ENCODE results near the gene PRMT7. TPM values are rescaled to one million over a fixed set of nuclear protein-coding genes. Genes with fewer than 3 reads are reported as not detected.
A peak's percentile ranks its signal among the peaks of the same experiment; 100 is the strongest.

PRMT7 gene
- total and polyA plus RNA-seq, 4 donors = 11.0 to 99.2 (median 31.6) TPM

DNA sequence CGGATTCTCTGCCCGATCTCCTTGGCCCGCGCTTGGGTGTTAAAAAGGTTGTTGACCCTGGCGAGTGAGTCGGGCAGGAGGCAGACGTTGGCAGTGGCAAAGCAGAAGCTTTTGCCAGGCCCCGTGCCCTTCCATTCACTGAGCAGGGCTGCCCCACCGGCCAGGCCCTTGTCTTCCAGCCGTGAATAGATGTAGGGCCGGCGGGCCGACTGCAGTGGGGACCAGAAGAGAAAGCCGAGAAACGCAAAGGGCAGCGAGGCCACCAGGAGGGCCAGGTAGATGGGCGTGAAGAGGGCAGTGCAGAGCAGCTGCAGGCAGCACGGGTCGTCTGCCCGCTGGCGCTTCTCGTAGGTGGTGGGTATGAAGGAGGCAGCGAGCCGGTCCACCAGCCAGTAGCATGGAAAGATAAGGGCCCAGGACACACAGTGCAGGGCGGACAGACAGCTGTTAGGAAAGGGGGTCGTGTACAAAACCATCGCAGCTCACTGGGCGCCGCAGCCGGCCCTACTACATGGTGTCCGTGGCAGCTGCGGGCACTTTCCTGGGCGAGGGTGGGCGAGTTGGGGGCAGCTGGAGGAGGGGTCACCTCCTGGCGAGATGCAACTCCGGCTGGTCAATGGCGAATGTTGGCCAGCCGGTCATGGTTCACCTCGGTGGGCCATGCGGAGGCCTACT is 61.0 kb downstream of the PRMT7 start:
- DNase-seq (peak; percentile 34 to 72), ATAC-seq (ENCODE audit: low FRiP score) (no peak)
- 91 to 92% methylated on average over 40 of the region's 40 CpGs for WGBS, 2 donors
- Histone ChIP-seq H3K36me3 (ENCODE audit: control insufficient read depth in 1 of 2, insufficient read depth in 2 of 2, low read length in 1 of 2) (no peaks in the 10 kb centered on the region), H3K4me1 (ENCODE audit: control insufficient read depth in 1 of 2, insufficient read depth in 2 of 2, low read length in 2 of 2) (no peaks in the 10 kb centered on the region), H3K4me3 (ENCODE audit: low read length in 2 of 2) (no peak overlapping the region), H3K27me3 (ENCODE audit: control insufficient read depth in 1 of 2, insufficient read depth in 2 of 2, low read length in 1 of 2) (no peaks in the 10 kb centered on the region), H3K9me3 (ENCODE audit: control insufficient read depth, low read length) (no peaks in the 10 kb centered on the region), H3K27ac (ENCODE audit: low read depth in 1 of 2, low read length in 2 of 2) (no peak overlapping the region)
- intact Hi-C loops (cut with DNase I) = no loop called here

DNA sequence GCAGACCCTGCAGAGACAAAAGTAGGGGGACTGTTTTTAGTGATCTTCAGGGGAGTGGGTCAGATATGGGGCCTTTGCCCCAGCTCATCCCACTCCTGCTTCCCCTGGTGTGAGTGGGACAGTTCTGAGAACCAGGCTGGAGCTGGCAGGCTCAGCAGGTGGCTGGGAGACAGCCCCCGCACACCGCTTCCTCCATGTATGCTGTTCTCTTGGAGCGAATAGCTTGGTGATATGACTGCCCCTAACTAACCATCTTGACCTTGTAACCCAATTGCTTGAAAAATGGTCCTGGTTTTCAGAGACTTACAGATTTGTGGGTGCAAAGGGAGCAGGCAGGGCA is 61.5 kb downstream of the PRMT7 start:
- H3K27me3 ChIP-seq (ENCODE audit: control insufficient read depth in 1 of 2, insufficient read depth in 2 of 2, low read length in 1 of 2) = no peaks in the 10 kb centered on the region
- H3K4me3 ChIP-seq (ENCODE audit: low read length in 2 of 2) = no peak overlapping the region
- no peak overlapping the region for H3K27ac ChIP-seq (ENCODE audit: low read depth in 1 of 2, low read length in 2 of 2)
- intact Hi-C loops (cut with DNase I) = no loop called here
- WGBS, 2 donors = 94 to 98% methylated on average over 3 of the region's 3 CpGs
- no peaks in the 10 kb centered on the region for H3K4me1 ChIP-seq (ENCODE audit: control insufficient read depth in 1 of 2, insufficient read depth in 2 of 2, low read length in 2 of 2)
- no peaks in the 10 kb centered on the region for H3K9me3 ChIP-seq (ENCODE audit: control insufficient read depth, low read length)
- ATAC-seq (ENCODE audit: low FRiP score) (no peak), DNase-seq (peak in 1 of 2 donors; percentile 33)
- no peaks in the 10 kb centered on the region for H3K36me3 ChIP-seq (ENCODE audit: control insufficient read depth in 1 of 2, insufficient read depth in 2 of 2, low read length in 1 of 2)

DNA sequence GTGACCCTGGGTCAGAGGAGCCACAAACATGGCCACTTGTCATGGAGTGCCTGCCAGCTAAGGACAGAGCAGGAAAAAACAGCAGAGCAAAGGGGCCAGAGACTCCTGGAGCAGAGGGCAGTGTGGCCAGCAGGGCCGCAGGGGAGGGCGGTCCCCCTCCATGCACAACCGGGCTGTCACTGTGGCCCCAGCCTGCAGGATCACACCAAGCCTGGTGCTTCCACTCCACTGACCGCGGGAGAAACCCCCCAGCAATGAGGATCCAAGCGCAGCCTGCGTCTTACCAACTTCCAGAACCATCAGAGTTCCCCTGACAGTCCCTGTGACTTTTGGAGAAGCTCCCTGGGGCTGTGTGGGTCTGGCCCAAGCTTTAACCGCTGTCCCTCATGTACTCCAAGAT is 62.0 kb downstream of the PRMT7 start:
- ATAC-seq (ENCODE audit: low FRiP score) (no peak), DNase-seq (peak in 1 of 2 donors; percentile 23)
- Histone ChIP-seq H3K9me3 (ENCODE audit: control insufficient read depth, low read length) (no peaks in the 10 kb centered on the region), H3K4me1 (ENCODE audit: control insufficient read depth in 1 of 2, insufficient read depth in 2 of 2, low read length in 2 of 2) (no peaks in the 10 kb centered on the region), H3K36me3 (ENCODE audit: control insufficient read depth in 1 of 2, insufficient read depth in 2 of 2, low read length in 1 of 2) (no peaks in the 10 kb centered on the region), H3K27ac (ENCODE audit: low read depth in 1 of 2, low read length in 2 of 2) (no peak overlapping the region), H3K4me3 (ENCODE audit: low read length in 2 of 2) (no peak overlapping the region), H3K27me3 (ENCODE audit: control insufficient read depth in 1 of 2, insufficient read depth in 2 of 2, low read length in 1 of 2) (no peaks in the 10 kb centered on the region)
- intact Hi-C loops (cut with DNase I) = no loop called here
- 89 to 92% methylated on average over 8 of the region's 8 CpGs for WGBS, 2 donors

DNA sequence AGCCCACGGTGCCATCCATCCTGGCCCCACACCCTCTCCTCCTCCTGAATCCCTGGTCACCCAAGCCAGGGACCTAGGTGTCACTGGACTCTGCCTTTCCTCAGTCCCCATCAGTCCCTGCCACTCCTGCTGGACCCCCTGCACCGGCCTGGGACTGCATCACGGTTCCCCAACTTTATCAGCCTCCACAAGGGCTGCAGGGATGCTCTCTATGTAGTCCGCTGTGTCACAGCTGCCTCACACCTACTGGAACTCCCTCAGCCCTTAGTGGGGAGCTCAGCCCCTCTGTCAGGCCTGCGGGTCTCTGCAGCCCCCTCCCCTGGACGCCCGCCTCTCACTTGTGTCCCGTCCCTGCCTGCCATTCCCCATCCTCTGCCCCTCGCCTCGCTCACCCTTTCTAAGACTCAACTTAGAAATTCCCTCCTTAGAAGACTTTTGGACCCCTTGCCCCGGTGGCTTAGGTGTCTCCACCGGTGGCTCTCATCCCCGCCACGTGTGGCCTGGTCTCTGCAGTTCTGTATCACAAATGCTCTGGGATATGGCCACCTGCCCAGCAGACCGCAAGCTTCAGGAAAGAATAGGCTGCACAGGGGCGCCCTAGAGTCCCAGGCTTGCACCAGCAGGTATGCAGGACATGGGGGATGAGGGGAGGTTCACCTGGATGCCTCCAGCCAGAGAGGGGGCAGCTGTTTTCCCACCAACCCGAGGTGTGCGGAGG is 62.9 kb downstream of the PRMT7 start:
- no peak overlapping the region for H3K27ac ChIP-seq (ENCODE audit: low read depth in 1 of 2, low read length in 2 of 2)
- H3K4me1 ChIP-seq (ENCODE audit: control insufficient read depth in 1 of 2, insufficient read depth in 2 of 2, low read length in 2 of 2) = no peaks in the 10 kb centered on the region
- ATAC-seq (ENCODE audit: low FRiP score) (no peak), DNase-seq (peak in 1 of 2 donors; percentile 18)
- no peaks in the 10 kb centered on the region for H3K27me3 ChIP-seq (ENCODE audit: control insufficient read depth in 1 of 2, insufficient read depth in 2 of 2, low read length in 1 of 2)
- no peak overlapping the region for H3K4me3 ChIP-seq (ENCODE audit: low read length in 2 of 2)
- intact Hi-C loops (cut with DNase I) = no loop called here
- no peaks in the 10 kb centered on the region for H3K36me3 ChIP-seq (ENCODE audit: control insufficient read depth in 1 of 2, insufficient read depth in 2 of 2, low read length in 1 of 2)
- WGBS, 2 donors = 81 to 86% methylated on average over 18 of the region's 18 CpGs
- no peaks in the 10 kb centered on the region for H3K9me3 ChIP-seq (ENCODE audit: control insufficient read depth, low read length)

DNA sequence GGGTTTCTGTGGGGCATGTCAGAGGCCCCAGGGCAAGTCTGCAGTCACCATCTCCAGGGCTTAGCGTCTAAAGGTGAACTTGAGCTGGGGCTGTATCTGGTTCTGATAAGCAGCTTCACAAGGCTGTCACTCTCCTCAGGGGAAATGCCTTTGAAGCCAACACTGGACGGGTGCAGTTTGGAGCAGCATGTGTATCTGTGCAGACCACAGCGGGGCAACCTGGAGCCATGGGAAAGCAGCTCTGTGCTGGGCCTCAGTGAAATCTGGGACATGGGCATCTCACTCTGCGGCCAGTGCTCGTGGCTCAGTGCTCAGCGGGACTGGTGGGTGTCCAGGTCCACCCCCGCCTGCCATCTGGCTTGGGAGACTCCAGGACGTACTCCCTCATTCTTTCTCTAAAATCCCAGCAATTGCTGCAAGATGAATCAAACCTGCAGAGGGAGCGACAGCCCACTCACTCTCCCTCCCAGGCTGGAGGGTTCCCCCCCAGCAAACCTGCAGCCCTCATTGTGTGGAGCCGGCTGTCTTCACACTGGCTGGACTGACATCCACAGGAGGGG is 63.5 kb downstream of the PRMT7 start:
- Histone ChIP-seq H3K4me3 (ENCODE audit: low read length in 2 of 2) (no peak overlapping the region), H3K36me3 (ENCODE audit: control insufficient read depth in 1 of 2, insufficient read depth in 2 of 2, low read length in 1 of 2) (no peaks in the 10 kb centered on the region), H3K27me3 (ENCODE audit: control insufficient read depth in 1 of 2, insufficient read depth in 2 of 2, low read length in 1 of 2) (no peaks in the 10 kb centered on the region), H3K9me3 (ENCODE audit: control insufficient read depth, low read length) (no peaks in the 10 kb centered on the region), H3K27ac (ENCODE audit: low read depth in 1 of 2, low read length in 2 of 2) (no peak overlapping the region), H3K4me1 (ENCODE audit: control insufficient read depth in 1 of 2, insufficient read depth in 2 of 2, low read length in 2 of 2) (no peaks in the 10 kb centered on the region)
- DNase-seq (peak in 1 of 2 donors; percentile 29), ATAC-seq (ENCODE audit: low FRiP score) (no peak)
- WGBS, 2 donors = 79 to 81% methylated on average over 10 of the region's 10 CpGs
- intact Hi-C loops (cut with DNase I) = no loop called here

DNA sequence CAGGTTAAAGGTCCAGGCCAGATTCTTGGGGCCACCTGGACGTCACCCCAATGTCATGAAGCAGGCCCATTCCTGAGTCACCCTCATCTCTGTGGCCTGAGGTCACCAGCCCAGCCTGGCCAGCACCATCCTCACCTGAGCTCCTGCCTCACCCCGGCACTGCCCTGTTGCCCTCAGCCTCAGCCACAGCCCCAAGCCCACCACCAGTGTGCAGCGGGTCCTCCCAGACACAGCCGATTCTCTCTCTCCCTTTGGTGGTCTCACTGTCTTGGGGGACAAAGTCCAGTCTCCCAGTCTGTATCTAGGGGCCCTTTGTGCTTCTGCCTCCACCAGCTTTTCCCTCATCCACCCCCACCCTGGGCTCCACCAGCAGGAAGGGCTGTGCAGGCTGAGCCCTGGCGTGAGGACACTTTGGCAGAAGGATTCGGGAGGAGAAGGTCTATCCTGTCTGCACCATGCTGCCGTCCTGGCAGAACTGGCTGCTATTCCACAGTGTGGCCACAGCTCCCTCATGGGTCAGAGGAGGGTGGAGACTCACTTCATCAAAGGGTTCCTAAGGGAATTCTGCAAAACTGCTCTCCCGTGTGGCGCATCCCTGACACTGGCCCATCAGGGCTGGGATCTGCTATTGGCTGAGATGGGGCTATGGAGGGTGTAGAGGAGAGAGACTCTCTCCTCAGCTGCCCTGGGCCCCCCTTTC is 64.3 kb downstream of the PRMT7 start:
- DNase-seq (peak in 1 of 2 donors; percentile 7), ATAC-seq (ENCODE audit: low FRiP score) (no peak)
- Histone ChIP-seq H3K27me3 (ENCODE audit: control insufficient read depth in 1 of 2, insufficient read depth in 2 of 2, low read length in 1 of 2) (no peaks in the 10 kb centered on the region), H3K4me1 (ENCODE audit: control insufficient read depth in 1 of 2, insufficient read depth in 2 of 2, low read length in 2 of 2) (no peaks in the 10 kb centered on the region), H3K36me3 (ENCODE audit: control insufficient read depth in 1 of 2, insufficient read depth in 2 of 2, low read length in 1 of 2) (no peaks in the 10 kb centered on the region), H3K27ac (ENCODE audit: low read depth in 1 of 2, low read length in 2 of 2) (no peak overlapping the region), H3K9me3 (ENCODE audit: control insufficient read depth, low read length) (no peaks in the 10 kb centered on the region), H3K4me3 (ENCODE audit: low read length in 2 of 2) (no peak overlapping the region)
- 76 to 77% methylated on average over 9 of the region's 9 CpGs for WGBS, 2 donors
- intact Hi-C loops (cut with DNase I) = no loop called here

DNA sequence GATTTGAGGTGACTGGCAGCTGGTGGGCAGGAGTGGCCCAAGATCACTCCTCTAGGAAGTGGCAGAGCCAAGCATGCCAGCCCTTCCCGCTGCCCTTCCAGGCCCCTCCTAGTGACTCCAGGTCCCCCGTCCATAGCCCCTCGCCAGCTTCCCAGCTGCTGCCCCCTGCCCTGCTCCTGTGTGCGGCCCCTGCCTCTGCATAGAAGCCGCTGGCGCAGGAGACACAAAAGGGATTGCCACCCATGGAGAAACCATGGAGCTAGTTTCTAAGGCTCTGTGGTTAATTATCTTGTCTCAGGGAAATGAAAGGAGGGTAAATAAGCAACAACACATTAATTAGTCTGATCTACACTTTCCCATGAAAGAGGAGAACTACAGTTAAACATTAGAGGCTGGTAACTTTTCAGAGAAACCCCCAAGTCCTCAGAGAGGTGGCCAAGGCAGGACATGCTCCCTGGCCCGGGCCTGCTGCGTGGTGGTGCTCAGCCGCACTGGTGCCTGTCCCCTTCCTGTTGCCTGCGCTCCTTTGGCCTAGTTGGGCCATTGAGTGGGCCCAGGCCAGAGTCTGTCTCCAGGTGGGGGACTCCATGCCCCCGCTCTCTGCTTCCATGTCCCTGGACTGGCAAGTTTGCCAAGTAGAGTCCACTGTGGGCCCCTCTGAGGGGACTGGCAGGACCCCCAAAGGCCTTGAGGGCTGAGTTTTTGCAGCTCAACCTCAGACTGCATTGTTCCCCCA is 65.2 kb downstream of the PRMT7 start:
- 96 to 99% methylated on average over 11 of the region's 11 CpGs for WGBS, 2 donors
- H3K27ac ChIP-seq (ENCODE audit: low read depth in 1 of 2, low read length in 2 of 2) = no peak overlapping the region
- no peaks in the 10 kb centered on the region for H3K4me1 ChIP-seq (ENCODE audit: control insufficient read depth in 1 of 2, insufficient read depth in 2 of 2, low read length in 2 of 2)
- H3K4me3 ChIP-seq (ENCODE audit: low read length in 2 of 2) = no peak overlapping the region
- no peaks in the 10 kb centered on the region for H3K36me3 ChIP-seq (ENCODE audit: control insufficient read depth in 1 of 2, insufficient read depth in 2 of 2, low read length in 1 of 2)
- DNase-seq (peak in 1 of 2 donors; percentile 13), ATAC-seq (ENCODE audit: low FRiP score) (no peak)
- H3K27me3 ChIP-seq (ENCODE audit: control insufficient read depth in 1 of 2, insufficient read depth in 2 of 2, low read length in 1 of 2) = no peaks in the 10 kb centered on the region
- intact Hi-C loops (cut with DNase I) = no loop called here
- no peaks in the 10 kb centered on the region for H3K9me3 ChIP-seq (ENCODE audit: control insufficient read depth, low read length)

DNA sequence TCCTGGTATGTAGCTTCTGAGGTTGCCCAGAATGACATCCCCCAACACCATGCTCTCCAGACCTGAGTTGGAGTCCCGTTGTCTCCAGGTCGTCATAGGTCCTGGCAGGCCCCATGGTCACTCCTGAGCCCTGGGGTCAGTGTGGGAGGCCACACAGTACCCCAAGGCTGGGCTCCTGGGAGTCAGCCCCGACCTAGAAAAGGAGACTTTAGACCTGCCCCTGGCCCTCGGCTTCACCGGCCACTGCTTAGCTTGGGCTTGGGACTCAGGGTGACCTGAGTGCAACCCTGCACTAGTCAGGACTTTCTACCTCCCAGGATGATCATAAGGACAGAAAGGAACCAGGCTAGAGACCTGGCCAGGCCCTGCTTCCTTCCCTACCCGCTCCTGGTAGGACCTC is 65.8 kb downstream of the PRMT7 start:
- ATAC-seq (ENCODE audit: low FRiP score) (no peak), DNase-seq (no peak)
- Histone ChIP-seq H3K4me3 (ENCODE audit: low read length in 2 of 2) (no peak overlapping the region), H3K27ac (ENCODE audit: low read depth in 1 of 2, low read length in 2 of 2) (no peak overlapping the region), H3K27me3 (ENCODE audit: control insufficient read depth in 1 of 2, insufficient read depth in 2 of 2, low read length in 1 of 2) (no peaks in the 10 kb centered on the region), H3K36me3 (ENCODE audit: control insufficient read depth in 1 of 2, insufficient read depth in 2 of 2, low read length in 1 of 2) (no peaks in the 10 kb centered on the region), H3K9me3 (ENCODE audit: control insufficient read depth, low read length) (no peaks in the 10 kb centered on the region), H3K4me1 (ENCODE audit: control insufficient read depth in 1 of 2, insufficient read depth in 2 of 2, low read length in 2 of 2) (no peaks in the 10 kb centered on the region)
- intact Hi-C loops (cut with DNase I) = no loop called here
- 91 to 95% methylated on average over 6 of the region's 6 CpGs for WGBS, 2 donors
